ENCODE measurements around the gene RARG.
"Not testable (repeated sequence)": the region's sequence is repeated elsewhere in the genome, so short reads cannot be mapped to it uniquely, and the experiment has no call there.

The RARG gene

DNA sequence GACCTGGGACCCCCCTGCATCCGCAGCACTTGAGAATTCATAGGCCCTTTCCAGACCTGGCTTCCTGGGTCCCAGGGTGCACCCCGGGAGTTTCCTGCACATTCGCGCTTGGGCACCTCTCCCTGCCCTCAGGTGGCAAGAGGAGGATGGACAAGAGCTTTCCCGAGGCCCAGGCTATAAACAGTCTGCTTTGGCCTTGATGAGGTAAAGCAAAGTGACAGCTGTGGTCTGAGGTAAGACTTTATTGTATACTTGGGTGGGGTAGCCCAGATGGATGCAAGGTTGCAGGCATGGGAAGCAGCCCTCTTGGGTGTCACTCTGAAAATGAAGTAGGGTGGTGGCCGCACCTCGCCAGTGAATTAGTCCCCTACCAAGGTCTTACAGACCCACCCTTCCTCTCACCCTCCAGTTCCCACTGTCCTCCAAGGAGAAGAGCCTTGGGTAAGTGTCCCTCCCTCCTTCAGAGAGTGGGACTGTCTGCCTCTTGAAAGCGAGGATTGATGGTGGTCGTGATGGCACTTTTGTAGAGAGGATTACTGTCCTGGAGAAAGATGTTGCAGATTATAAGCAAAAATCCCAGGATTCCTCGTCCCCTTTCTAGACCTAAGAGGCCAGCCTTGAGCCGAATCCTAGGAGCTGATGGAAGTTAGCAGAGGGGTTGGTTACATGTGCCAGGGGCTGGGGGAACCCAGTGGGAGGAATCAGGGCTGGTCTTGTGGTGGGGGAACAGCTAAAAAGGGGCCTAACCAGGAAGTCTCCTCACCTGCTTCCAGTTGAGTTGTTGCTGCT, 40.7 kb downstream of the RARG start:
- no peak for DNase-seq (ENCODE audit: low read depth)

DNA sequence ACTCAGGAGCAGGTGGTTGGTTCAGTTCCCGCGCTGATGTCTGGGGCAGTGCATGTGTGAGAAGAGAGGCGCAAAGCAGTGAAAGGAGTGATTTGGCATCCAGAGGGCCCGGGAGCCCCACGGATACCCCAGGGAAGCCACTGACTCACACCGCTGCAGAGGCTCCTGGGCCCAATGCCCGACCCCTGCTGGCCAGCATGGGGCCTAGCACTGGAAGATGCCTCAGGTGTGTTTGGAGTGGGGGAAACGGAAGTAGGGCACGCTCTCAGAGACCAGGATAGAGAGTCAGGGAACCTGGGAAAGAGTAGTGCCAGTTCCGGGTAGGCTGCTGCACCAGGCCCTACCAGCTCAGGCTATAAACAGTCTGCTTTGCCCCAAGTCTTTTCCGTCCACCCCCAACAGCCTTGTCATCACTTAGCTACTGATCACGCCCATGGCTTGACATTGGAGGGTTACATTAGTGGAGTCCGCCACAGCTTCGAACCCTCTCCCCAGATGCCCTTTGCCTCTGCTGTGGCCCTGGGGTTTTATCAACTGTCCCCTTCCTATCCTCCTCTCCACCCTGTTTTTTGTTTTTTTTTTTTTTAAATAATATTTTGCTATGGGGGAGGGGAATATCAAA, 41.8 kb downstream of the RARG start:
- no peak for DNase-seq (ENCODE audit: low read depth)

DNA sequence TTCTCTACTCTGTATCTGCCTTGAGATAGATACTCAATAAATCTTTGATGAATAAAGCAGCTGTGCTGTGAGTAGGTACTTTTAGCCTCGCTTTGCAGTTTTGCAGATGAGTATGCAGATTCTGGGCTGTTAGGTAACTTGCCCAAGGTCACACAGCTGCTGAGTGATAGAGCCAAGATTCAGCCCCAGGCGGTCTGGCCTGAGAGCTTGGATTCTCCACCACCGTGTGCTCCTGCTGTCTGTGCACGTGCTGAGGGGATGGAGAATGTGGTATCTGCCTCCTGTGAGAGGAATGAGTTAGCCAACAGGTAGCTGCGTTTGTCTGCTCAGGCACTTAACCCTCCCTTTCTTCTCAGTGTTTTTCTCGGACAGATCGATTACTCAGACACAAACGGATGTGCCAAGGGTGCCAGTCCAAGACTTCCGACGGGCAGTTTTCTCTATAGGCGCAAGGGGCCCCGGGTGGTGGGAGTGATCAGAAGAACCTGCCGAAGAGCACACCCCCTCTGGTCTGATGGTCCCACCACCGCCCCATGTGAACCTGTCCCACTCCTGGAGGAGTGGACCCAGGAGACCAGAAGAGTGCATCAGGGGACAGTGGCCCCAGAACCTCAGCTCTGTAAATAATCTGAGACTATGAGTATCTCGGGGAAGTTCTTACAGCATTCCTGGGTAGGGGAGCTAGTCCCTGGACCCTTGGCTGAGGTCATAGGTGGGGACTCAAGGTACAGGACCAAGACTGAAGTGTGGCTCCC, 44.7 kb downstream of the RARG start:
- no peak for DNase-seq (ENCODE audit: low read depth)

DNA sequence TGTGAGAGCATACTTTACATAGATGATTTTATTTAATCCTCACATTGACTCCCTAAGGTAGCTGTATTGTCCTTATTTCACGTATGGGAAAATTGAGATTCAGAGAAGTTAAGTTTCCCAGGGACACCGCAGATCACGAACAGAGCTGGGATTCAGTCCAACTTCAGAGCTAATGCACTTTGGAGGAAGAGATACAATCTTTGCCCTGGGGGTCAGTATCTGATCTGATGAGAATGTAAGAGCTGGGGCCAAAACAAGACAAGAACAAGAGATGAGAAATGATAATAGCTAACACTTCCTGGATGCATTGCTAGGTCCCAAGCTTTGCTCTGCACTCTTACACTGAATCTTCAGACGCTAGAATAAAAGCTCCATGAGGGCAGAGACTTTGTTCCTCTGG, 45.3 kb downstream of the RARG start:
- DNase-seq (ENCODE audit: low read depth): no peak

DNA sequence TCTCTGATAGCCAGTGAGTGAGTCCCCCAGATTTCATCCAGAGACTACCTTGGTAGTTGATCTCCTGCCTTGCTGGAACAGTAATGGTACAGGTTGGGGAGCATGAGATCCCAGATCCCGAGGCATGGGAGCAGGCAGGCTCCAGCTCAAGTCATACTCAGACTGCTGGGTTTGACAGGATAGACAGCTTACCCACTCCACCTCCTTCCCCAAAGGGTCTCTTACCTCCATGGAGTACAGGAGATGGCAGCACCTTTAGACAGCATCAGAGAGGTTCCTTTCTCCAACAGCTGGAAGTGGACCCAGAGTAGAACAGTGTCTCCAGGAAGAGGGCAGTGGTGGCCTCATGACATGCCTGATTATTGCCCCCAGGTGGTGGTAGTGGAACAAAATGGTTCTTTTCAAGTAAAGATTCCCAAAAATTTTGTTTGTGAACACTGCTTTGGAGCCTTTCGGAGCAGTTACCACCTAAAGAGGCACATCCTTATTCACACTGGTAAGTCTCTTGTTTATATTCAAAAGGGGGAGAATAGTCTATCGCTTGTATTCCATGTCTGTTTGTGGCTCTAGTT, 46.3 kb downstream of the RARG start:
- no peak for DNase-seq (ENCODE audit: low read depth)

DNA sequence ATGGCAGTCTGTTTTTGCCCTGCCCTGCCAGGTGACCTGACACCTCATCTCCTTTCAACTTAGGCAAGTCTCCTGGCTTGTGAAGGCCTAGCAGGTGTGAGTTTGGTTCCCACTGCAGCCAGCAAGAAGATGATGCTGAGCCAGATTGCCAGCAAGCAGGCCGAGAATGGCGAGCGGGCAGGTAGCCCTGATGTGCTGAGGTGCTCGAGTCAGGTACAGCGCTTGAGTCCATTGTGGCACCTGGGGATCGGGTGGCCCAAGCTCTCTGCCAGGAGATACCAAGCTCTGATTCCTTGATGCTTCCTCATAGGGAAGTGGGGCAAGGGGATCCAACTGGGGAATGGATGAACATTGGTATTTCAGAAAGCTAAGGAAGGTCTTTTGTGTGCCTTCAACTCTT, 47.2 kb downstream of the RARG start:
- no peak for DNase-seq (ENCODE audit: low read depth)

DNA sequence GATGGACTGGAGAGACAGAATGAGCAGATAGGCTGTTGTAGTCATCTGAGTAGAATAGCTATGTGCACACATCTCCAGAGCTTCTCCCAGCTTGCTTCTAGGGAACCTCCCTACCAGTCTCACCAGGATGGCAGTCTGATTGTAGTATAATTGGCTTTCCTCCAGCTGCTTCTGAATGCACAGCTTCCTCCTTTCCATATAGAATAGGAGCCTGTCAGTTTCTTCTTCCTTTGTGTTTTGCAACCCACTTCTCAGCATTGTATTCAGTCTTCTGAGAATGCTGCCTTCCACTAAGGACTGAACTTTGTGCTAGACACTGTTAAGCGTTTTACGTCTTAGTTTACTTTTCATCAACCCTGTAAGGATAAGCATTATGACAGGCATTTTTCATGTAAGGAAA, 49.1 kb downstream of the RARG start:
- DNase-seq (ENCODE audit: low read depth): no peak

DNA sequence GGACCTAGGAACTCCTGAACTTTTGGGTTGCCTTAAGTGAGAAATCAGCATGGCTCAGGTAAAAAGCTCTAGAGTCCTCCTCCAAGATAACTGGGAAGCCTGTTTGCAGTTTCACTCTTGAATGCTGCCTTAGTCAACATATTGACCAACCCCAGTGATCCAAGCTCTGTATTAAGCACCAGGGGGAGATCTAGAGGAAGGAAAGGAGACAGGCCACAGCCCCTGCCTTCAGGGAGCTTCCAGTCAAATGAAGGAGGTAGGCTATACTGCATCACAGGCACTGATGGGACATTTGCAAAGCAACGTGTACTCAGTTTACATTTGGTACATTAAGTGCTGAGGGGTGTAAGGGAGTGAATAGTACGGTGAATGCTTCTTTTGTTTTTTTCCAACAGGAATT, 50.1 kb downstream of the RARG start:
- no peak for DNase-seq (ENCODE audit: low read depth)

DNA sequence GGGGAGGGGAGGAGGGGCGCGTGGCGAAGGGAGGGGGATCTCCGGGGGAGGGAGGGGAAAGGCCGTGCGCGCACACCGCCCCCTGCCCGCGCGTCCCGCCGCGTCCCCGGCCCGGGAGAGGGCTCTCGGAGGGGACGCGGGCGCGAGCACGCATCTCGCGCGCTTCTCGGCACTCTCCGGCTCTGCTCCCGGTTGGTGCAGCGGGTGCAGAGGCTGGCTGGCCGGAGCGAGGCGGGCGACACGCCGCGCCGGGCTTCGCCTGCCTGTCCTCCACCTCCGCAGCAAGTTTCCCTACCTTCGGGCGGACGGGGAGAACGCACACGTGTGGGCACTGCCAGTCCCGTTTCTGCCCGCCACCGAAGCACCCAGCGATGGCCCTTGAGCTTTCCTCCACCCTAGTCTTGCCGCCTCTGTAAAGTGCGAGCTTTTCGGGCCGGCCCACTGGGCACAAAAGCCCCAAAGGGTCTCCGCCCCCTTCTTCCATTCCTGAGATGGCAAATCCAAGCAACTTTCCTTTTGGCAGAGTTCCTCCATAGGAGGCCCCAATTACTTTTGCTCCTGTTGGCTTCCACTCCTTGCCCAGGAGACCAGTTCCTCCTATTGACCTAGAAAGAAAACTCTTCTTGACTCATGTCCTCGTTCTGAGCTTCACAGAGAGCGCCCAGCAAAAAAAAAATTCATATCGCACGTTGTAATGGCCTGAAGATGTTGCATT, 50.9 kb downstream of the RARG start:
- no peak for DNase-seq (ENCODE audit: low read depth)

DNA sequence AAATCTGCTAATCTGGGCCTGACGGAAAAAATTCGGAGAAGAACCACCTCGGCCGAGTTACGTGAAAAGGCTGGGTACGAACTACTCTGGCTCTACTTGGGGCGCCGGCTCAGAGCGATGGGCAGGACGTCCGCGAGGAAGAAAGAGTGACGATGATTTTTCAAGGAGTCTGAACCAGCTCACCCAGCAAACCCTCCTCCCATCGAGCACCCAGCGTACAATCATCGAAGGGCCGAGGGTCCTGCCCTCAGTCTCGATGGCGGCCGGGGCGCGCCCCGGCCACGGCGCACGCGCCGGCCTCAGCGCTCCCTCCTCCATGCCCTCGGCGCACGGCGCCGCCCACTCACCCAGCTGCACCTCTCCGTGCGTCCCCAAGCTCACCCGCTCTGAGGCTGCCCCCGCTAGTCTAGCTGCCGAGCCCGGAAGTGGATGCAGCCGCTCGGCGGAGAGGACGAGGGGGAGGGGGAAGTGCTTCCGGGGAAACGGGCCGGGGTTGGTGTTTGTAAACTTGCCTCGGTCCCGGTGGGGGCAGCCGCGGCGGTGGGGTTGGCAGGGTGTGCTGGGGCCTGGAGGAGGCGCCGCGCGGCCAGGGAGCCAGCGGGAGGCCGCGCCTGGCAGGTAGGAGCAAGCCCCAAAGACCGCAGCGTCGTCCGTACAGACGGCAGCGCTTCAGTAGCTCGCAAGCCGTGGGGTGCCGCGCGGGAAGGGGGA, 51.6 kb downstream of the RARG start, which contains the start of the genes CSAD and ZNF740:
Gene CSAD, minus strand, starts transcription at position 706 of the 711 bp plus-strand sequence. CDS start 7,455 bp downstream, outside the sequence.
Gene ZNF740, plus strand, starts transcription at position 503 of the 711 bp plus-strand sequence. CDS start 1,262 bp downstream, outside the sequence.
- DNase-seq (ENCODE audit: low read depth): peak; percentile 87

DNA sequence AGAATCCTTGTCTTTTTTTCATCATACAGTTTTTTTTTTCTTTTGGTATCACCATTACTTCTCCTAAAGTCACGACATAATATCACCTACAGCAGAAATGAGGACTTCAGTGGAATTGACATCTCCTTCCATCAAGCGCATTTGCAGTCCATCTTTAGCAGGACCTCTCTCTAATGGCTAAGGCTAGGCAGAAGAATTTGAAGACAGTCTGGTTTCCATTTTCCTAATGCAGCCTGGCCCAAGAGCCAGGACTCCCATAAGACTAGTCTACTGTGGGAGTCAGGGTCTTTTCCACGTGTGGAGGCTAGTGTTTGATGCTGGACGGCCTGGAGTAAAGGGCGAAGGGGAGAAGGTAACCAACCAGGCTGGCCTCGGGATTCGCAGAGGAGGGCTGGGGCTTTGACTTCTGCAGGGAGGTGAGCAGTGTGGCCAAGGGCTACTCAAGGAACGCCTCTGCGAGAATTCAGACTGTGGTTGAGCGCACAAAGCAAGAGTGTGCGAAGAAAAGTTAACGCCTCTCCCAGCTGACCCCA, 52.3 kb downstream of the RARG start:
- no peak for DNase-seq (ENCODE audit: low read depth)

DNA sequence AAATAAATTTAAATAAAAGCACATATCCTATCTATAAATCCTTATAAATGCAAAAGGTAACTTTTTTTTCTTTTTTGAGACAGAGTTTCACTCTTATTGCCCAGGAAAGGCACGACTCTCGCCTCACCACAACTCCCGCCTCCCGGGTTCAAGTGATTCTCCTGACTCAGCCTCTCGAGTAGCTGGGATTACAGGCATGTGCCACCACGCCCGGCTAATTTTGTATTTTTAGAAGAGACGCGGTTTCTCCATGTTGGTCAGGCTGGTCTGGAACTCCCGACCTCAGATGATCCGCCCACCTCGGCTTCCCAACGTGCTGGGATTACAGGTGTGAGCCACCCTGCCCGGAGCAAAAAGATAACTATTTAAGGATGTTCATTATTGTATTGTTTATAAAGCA, 53.2 kb downstream of the RARG start:
- DNase-seq (ENCODE audit: low read depth): not testable (repeated sequence)

DNA sequence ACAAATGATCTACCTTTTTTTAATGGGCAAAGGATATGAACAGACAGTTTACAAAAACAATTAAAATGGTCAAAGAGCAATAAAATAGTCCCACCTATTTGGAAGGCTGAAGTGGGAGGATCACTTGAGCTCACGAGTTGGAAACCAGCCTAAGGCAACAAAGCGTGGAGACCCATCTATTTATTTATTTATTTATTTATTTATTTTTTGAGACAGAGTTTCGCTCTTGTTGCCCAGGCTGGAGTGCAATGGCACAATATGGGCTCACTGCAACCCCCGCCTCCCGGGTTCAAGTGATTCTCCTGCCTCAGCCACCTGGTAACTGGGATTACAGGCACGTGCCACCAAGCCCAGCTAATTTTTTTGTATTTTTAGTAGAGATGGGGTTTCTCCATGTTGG, 54.6 kb downstream of the RARG start:
- not testable (repeated sequence) for DNase-seq (ENCODE audit: low read depth)

DNA sequence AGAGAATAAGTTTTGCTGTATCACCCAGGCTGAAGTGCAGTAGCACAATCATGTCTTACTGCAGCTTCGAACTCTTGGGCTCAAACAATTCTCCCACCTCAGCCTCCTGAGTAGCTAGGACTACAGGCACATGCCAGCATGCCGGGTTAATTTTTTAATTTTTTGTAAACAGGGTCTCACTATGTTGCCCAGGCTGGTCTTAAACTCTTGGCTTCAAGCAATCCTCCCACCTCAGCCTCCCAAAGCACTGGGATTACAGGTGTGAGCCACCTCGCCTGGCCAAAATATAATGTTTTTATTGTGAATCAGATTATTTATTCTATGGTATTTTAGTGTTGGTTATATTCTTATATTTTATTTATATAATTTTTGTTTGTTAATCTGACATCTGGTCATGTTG, 55.3 kb downstream of the RARG start:
- no peak for DNase-seq (ENCODE audit: low read depth)

DNA sequence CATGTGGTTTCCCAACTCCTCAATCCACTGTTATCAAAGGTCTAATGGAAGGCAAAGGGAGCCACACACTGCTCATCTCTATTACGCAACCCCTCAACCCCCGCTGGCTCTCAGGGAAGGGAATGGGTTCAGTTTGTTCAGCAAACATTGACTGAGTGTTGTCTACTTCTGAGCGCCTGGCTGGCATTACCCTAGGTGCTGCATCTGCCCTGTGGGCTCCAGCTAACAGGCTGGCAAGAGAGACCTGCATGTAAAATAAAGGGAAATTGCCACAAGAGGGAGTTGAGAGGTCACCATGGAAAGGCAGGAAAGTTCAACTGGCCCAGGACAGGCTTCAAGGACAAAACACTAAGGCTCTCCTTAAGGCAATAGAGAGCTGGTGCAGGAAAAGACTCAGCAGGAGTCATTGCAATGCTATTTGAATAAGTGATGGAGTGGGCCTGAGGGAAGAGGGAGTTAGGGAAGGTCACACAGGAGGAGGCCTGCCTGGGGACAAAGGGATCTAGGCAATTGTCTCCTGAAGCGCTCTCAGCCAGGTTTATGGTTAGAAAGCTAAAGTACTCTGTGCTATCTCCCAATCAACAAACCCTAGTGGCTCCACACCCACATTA, 57.0 kb downstream of the RARG start:
- DNase-seq (ENCODE audit: low read depth): no peak

DNA sequence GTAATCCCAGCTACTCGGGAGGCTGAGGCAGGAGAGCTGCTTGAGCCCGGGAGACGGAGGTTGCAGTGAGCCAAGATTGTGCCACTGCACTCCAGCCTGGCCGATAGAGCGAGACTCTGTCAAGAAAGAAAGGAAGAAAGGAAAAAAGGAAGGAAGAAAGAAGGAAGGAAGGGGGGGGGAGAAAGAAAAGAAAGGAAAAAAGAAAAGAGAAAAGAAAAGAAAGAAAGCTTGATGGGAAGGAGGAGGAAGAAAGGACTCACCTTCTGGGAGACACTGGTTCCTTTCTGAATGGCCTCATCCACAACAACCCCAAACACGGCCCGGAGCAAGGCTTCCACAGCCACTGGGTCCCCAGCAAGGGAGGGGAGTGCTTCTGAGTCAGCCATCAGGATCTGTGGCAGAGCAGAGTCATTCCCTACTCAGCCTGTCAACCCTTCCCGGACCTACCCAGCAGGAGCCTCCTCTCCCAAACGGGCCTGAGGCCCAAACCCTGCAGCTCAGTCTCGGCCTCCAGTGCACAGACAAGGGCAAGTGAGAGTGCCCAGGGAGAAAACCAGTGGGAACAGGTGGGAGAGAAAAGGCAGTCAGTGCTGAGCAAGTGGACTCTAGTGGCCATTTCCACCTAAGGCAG, 58.8 kb downstream of the RARG start:
- DNase-seq (ENCODE audit: low read depth): no peak

DNA sequence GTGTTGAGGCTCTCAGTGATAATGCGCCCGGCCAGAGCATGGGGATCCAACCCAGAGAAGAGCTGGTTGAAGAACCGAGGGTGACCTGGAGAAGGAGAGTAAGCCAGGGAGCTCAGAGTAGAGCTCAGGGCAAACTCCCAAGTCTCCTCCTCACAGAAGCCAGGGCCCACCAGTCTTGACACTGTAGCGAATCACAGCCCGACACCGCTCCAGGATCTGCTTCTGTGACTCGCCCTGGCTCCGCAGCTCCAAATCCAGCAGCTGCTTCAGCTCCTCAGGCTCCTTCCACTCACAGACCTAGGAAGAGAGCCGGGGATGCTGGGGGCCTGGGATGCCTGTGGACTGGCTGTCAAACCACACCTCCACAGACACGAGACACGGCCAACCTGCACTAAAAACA, 59.7 kb downstream of the RARG start:
- DNase-seq (ENCODE audit: low read depth): no peak

DNA sequence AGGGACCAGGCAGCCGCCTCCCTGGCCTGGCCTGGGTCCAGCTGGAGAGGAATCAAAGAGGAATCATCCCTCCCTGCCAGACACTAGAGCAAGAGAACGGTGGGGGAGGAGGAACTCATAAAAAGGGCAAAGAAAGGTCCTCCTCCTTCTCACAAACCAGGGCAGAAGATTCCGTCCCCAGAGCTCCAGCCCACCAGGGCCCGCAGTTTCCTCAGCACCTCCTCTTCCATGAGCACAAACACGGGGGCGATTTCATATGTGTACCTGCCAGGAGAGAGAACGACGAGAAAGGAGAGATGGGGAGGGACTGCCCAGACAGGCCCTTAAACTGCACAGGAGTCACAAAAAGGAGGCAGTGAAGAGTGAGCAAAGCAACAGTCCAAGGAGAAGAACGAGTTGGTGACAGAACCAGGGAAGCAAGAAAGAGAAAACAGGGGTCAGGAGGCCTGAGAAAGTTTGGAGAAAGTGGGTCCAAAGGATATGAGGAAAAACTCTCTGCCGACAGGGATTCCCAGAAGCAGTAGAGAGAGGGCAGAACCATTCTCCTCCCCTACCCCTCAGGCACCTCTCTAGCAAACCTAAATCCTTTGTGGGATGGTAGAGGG, 60.2 kb downstream of the RARG start:
- DNase-seq (ENCODE audit: low read depth): no peak

DNA sequence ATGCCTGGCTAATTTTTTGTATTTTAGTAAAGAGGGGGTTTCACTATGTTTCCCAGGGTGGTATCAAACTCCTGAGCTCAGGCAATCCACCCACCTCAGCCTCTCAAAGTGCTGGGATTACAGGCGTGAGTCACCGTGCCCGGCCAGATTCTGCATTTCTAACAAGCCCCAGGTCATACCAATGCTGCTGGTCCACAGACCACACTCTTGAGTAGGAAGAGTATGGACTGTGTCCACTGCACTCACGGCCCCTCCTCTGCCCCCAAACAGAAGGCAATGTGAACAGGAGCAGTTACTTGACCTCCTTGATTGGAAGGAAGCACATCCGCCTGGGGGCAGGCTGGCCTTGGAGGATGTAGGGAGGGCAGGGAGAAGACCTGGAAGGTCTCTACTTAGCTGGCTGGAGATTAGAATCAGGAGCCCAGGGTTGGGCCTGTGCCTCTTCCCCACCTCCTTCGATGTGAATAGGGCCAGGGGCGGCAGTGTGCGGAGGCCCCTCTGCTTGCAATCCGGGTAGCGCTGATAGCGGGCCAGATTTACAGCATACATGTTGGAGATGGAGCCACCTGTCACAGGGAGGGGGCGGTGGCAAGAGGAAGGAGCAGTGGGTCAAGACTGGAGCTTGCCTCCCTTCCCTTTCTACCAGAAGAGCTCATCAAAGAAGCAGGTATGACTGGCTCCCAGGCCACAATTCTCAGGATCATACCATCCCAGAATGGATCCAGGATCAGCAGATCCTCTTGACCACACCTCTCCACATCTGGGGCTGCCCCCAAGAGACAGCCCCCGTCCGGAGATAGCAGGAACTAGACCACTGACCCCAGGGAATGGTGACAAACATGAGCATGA, 60.9 kb downstream of the RARG start:
- no peak for DNase-seq (ENCODE audit: low read depth)

Measured in non-pigmented ciliary epithelial cell (primary cell).